Neuronal stem cell (in vitro differentiated cells): ENCODE results near the gene CFAP57.
A peak's percentile ranks its signal among the peaks of the same experiment; 100 is the strongest.

ENCODE experiments used
- DNase-seq: peaks from one replicate; pipeline ENCODE4 v3.0.0-alpha.2; 2013; ENCODE audit warnings: low spot score
- H2AFZ ChIP-seq: one replicate; pipeline ENCODE4 v1.6.1; 2013; ENCODE audit warnings: mild to moderate bottlenecking, low read length, inconsistent platforms
- H2AK5ac ChIP-seq: 2 replicates; pipeline ENCODE4 v1.6.1; 2013; ENCODE audit warnings: low read depth, mild to moderate bottlenecking, inconsistent platforms, low read length, moderate library complexity, mixed read lengths
- H2BK120ac ChIP-seq: 2 replicates; pipeline ENCODE4 v1.6.1; 2013; ENCODE audit warnings: low read depth, mild to moderate bottlenecking, inconsistent platforms, low read length, moderate library complexity, mixed read lengths
- H2BK12ac ChIP-seq: one replicate; pipeline ENCODE4 v1.6.1; 2013; ENCODE audit warnings: low read length, inconsistent platforms
- H2BK15ac ChIP-seq: 2 replicates; pipeline ENCODE4 v1.6.1; 2013; ENCODE audit warnings: mild to moderate bottlenecking, low read length, inconsistent platforms, mixed read lengths
- H2BK5ac ChIP-seq: one replicate; pipeline ENCODE4 v1.6.1; 2013; ENCODE audit warnings: inconsistent platforms, mild to moderate bottlenecking, low read length, moderate library complexity
- H3K14ac ChIP-seq: one replicate; pipeline ENCODE4 v1.6.1; 2013; ENCODE audit warnings: low read length, inconsistent platforms
- H3K18ac ChIP-seq: 2 replicates; pipeline ENCODE4 v1.6.1; 2013; ENCODE audit warnings: low read length, inconsistent platforms
- H3K23ac ChIP-seq: 2 replicates; pipeline ENCODE4 v1.6.1; 2013; ENCODE audit warnings: low read depth, mild to moderate bottlenecking, mixed read lengths, low read length, inconsistent platforms; ENCODE audit not compliant: poor library complexity
- H3K27ac ChIP-seq: replicated peaks from 3 replicates; pipeline ENCODE4 v1.5.1; 2013; ENCODE audit warnings: low read length, inconsistent platforms
- H3K27me3 ChIP-seq, 3 experiments: 2 replicates each; pipeline ENCODE4 v1.6.1; 2013; ENCODE audit warnings: low read length in 3 of 3, mild to moderate bottlenecking in 2 of 3, inconsistent platforms in 1 of 3, low read depth in 1 of 3, mixed read lengths in 1 of 3, moderate library complexity in 1 of 3; ENCODE audit not compliant: control insufficient read depth in 3 of 3, insufficient read depth in 3 of 3
- H3K36me3 ChIP-seq, 2 donors: replicated peaks in 1 of 2; 2 replicates each; pipeline ENCODE4 v1.6.1; 2013; ENCODE audit warnings: low read length in 2 of 2; ENCODE audit not compliant: control insufficient read depth in 2 of 2, insufficient read depth in 2 of 2
- H3K4ac ChIP-seq: 2 replicates; pipeline ENCODE4 v1.6.1; 2013; ENCODE audit warnings: inconsistent platforms, mild to moderate bottlenecking, low read length, moderate library complexity
- H3K4me1 ChIP-seq, 2 donors: 1 replicate in 1 of 2; 2 replicates in 1 of 2; pipeline ENCODE4 v1.6.1; 2013; ENCODE audit warnings: low read length in 2 of 2, low read depth in 1 of 2; ENCODE audit not compliant: control insufficient read depth in 2 of 2, insufficient read depth in 1 of 2
- H3K4me2 ChIP-seq: one replicate; pipeline ENCODE4 v1.6.1; 2013; ENCODE audit warnings: mild to moderate bottlenecking, low read length, inconsistent platforms; ENCODE audit not compliant: insufficient read depth, poor library complexity, severe bottlenecking
- H3K4me3 ChIP-seq, 2 donors: 2 replicates each; pipeline ENCODE4 v1.5.1; 2013; ENCODE audit warnings: low read length in 2 of 2, mild to moderate bottlenecking in 2 of 2, inconsistent platforms in 1 of 2, moderate library complexity in 1 of 2
- H3K79me1 ChIP-seq: one replicate; pipeline ENCODE4 v1.6.1; 2013; ENCODE audit warnings: low read depth, mild to moderate bottlenecking, inconsistent platforms, low read length, moderate library complexity
- H3K9ac ChIP-seq: one replicate; pipeline ENCODE4 v1.6.1; 2013; ENCODE audit warnings: mild to moderate bottlenecking, low read depth, low read length, inconsistent platforms; ENCODE audit not compliant: poor library complexity
- H3K9me3 ChIP-seq, 2 donors: replicated peaks in 1 of 2; 2 replicates each; pipeline versions ENCODE3 to v1.6.1; 2013; ENCODE audit warnings: low read length in 2 of 2, mild to moderate bottlenecking in 2 of 2, inconsistent platforms in 1 of 2, low read depth in 1 of 2, mixed read lengths in 1 of 2, moderate library complexity in 1 of 2; ENCODE audit not compliant: control insufficient read depth in 2 of 2, insufficient read depth in 1 of 2
- H4K8ac ChIP-seq: one replicate; pipeline ENCODE4 v1.6.1; 2013; ENCODE audit warnings: low read depth, mild to moderate bottlenecking, inconsistent platforms, low read length, moderate library complexity
- H4K91ac ChIP-seq: one replicate; pipeline ENCODE4 v1.6.1; 2013; ENCODE audit warnings: low read length, low read depth, mild to moderate bottlenecking, inconsistent platforms; ENCODE audit not compliant: poor library complexity
- WGBS, 2 donors: extraction: QIAGEN DNeasy Blood & Tissue Kit; methylation state at CpG; one replicate each; pipeline ENCODE4 v1.1.7; 2013; ENCODE audit warnings: missing lambda C conversion rate in 2 of 2, mixed read lengths in 1 of 2; ENCODE audit not compliant: insufficient read length in 2 of 2, insufficient replicate concordance in 1 of 2; ENCODE audit errors: extremely low coverage in 2 of 2; 5-methylcytosine and 5-hydroxymethylcytosine counted together

The CFAP57 gene

DNA sequence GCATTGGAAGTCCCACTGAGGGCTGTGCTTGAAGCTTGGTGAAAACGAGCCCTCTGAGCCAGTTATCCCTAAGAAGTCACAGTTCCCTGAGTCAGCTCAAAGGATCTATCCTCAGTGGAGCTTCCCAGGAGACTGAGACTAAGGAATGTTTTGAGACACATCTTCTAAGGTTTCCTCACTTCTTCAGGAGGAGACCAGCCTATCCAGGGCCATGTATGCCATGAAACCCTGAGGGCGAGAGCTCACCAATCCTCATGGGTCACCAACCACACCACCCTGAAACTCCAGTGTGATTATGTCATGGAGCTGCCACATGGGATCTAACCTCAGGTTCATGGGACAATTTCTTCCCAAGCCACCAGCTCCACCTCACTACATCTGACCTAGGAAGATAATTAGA is 121.0 kb downstream of the CFAP57 start:
- no peak overlapping the region for H2BK5ac ChIP-seq
- H3K4me3 ChIP-seq = no peak overlapping the region
- H3K27ac ChIP-seq = no peak overlapping the region
- no peak overlapping the region for H4K91ac ChIP-seq
- peaks cover 0 to 14% (median 2%) of the 10 kb centered on the region in 3 experiments for H3K27me3 ChIP-seq
- H3K18ac ChIP-seq = no peak overlapping the region
- H3K23ac ChIP-seq = no peak overlapping the region
- no peak overlapping the region for H2BK12ac ChIP-seq
- no peak for DNase-seq
- peak overlapping the region; percentile 13 for H2AK5ac ChIP-seq
- H4K8ac ChIP-seq = no peak overlapping the region
- no peak overlapping the region for H2AFZ ChIP-seq
- no peak overlapping the region for H3K9ac ChIP-seq
- H3K4ac ChIP-seq = no peak overlapping the region
- H3K4me1 ChIP-seq = peaks cover 4 to 16% of the 10 kb centered on the region in 2 donors
- no peak overlapping the region for H3K4me2 ChIP-seq
- H3K36me3 ChIP-seq = no peaks in the 10 kb centered on the region
- H2BK120ac ChIP-seq = no peak overlapping the region
- H3K79me1 ChIP-seq = no peaks in the 10 kb centered on the region
- H3K9me3 ChIP-seq = no peaks in the 10 kb centered on the region
- no CpG with 5 or more reads among the region's 2 CpGs for WGBS, 2 donors
- H2BK15ac ChIP-seq = no peak overlapping the region
- H3K14ac ChIP-seq = no peak overlapping the region

DNA sequence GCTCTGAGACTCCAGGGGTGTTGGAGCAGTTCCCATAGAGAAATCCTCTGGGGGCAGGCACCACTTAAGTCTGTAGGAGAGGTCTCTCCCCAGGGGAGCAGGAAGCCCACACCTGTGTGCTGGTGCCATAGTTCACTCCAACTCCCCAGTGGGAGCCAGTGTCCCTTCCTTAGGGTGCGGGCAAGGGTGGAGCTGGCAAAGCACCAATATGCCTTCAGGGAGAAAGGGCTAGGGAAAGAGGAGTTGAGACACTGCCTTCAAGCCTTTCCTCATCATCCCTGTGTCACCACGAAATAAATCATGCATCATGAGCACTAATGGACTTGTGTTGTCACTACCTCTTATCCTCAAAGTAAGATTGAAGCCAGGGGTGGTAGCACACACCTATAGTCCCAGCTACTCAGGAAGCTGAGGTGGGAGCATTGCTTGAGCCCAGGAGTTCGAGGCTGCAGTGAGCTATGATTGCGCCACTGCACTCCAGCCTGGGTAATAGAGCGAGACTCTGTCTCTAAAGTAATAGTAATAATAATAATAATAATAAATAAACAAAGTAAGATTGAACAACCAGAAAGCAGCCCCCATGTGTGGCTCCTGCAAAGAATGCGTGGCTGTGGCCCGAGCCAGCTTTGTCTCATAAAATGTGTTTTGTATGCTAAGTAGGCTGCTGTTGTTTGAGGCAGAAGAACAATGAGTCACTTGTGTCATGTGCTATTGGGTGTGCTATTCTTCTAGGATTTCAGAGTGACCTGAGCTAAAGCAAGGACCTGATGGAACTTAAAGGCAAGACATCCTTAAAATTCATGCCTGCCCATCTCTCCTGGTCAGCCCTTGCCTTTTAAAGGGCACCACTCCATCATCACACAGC is 122.0 kb downstream of the CFAP57 start:
- H3K79me1 ChIP-seq = no peaks in the 10 kb centered on the region
- DNase-seq = no peak
- peak overlapping the region; percentile 35 for H2AK5ac ChIP-seq
- no peak overlapping the region for H3K9ac ChIP-seq
- no peaks in the 10 kb centered on the region for H3K9me3 ChIP-seq
- H3K4me1 ChIP-seq = peaks cover 4 to 16% of the 10 kb centered on the region in 2 donors
- H3K14ac ChIP-seq = no peak overlapping the region
- H3K4me3 ChIP-seq = no peak overlapping the region
- H3K18ac ChIP-seq = peak overlapping the region; percentile 35
- H3K36me3 ChIP-seq = no peaks in the 10 kb centered on the region
- H3K23ac ChIP-seq = no peak overlapping the region
- no peak overlapping the region for H2BK5ac ChIP-seq
- no peak overlapping the region for H3K4ac ChIP-seq
- H3K27me3 ChIP-seq = peaks cover 0 to 5% (median 2%) of the 10 kb centered on the region in 3 experiments
- H4K91ac ChIP-seq = no peak overlapping the region
- no peak overlapping the region for H2AFZ ChIP-seq
- H4K8ac ChIP-seq = no peak overlapping the region
- H2BK120ac ChIP-seq = no peak overlapping the region
- no peak overlapping the region for H2BK12ac ChIP-seq
- no CpG with 5 or more reads among the region's 7 CpGs for WGBS, 2 donors
- no peak overlapping the region for H2BK15ac ChIP-seq
- H3K27ac ChIP-seq = no peak overlapping the region
- no peak overlapping the region for H3K4me2 ChIP-seq

DNA sequence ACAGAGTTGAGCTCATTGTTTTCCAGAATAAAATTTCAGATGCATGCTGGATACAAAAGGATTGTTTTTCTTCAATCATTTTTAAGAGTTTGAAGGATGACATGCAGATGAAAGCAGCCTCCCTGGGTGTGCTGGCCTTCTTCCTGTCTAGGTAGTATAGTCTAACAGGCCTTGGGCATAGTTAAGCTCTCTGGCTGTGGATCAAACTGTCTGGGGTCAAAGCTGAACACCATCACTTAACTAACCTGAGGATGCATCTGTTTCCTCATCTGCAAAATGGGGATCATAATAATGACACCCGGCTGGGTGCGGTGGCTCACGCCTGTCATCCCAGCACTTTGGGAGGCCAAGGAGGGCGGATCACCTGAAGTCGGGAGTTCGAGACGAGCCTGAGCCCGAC is 122.6 kb downstream of the CFAP57 start:
- Histone ChIP-seq H3K4me2 (no peak overlapping the region), H3K14ac (no peak overlapping the region), H2BK15ac (no peak overlapping the region), H3K36me3 (no peaks in the 10 kb centered on the region), H2BK120ac (no peak overlapping the region), H3K4me3 (no peak overlapping the region), H3K9me3 (no peaks in the 10 kb centered on the region), H3K79me1 (no peaks in the 10 kb centered on the region), H3K4ac (no peak overlapping the region), H3K27ac (no peak overlapping the region), H3K27me3 (peaks cover 0 to 3% (median 2%) of the 10 kb centered on the region in 3 experiments), H2AFZ (no peak overlapping the region), H3K9ac (no peak overlapping the region), H3K18ac (no peak overlapping the region), H4K91ac (no peak overlapping the region), H2AK5ac (no peak overlapping the region), H2BK12ac (no peak overlapping the region), H3K4me1 (peaks cover 7 to 16% of the 10 kb centered on the region in 2 donors), H2BK5ac (no peak overlapping the region), H4K8ac (no peak overlapping the region), H3K23ac (no peak overlapping the region)
- DNase-seq = no peak
- no CpG with 5 or more reads among the region's 8 CpGs for WGBS, 2 donors

DNA sequence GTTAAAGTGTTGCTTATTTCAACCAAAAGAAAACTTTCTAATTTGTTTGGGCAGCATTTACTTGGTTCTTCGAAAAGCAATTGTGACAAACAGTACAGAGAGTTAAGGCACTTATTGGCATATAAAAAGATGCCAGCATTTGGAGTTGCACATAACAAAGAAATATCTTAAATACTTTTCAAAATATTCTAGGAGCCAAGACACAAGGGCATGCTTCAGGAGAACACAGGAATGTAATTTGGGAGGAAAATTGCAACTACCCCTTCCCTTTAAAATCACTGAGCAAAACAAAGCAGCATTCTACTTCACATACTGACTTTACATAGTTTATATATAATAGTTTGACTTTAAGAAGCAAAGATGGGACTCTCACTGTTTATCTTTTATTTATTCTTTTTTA is 124.1 kb downstream of the CFAP57 start:
- H3K23ac ChIP-seq = no peak overlapping the region
- H3K4me2 ChIP-seq = no peak overlapping the region
- no peak overlapping the region for H2BK120ac ChIP-seq
- no peak overlapping the region for H2BK5ac ChIP-seq
- no peaks in the 10 kb centered on the region for H3K27me3 ChIP-seq
- no peak overlapping the region for H3K9ac ChIP-seq
- no peak overlapping the region for H2AK5ac ChIP-seq
- peaks cover 9 to 22% of the 10 kb centered on the region in 2 donors for H3K4me1 ChIP-seq
- WGBS, 2 donors = no CpG with 5 or more reads among the region's 1 CpG
- H3K4ac ChIP-seq = no peak overlapping the region
- no peak for DNase-seq
- no peaks in the 10 kb centered on the region for H3K9me3 ChIP-seq
- no peak overlapping the region for H3K27ac ChIP-seq
- no peak overlapping the region for H3K18ac ChIP-seq
- H2AFZ ChIP-seq = peak overlapping the region; percentile 62
- no peak overlapping the region for H4K91ac ChIP-seq
- no peaks in the 10 kb centered on the region for H3K79me1 ChIP-seq
- no peak overlapping the region for H3K14ac ChIP-seq
- no peak overlapping the region for H2BK15ac ChIP-seq
- no peak overlapping the region for H2BK12ac ChIP-seq
- no peaks in the 10 kb centered on the region for H3K36me3 ChIP-seq
- H3K4me3 ChIP-seq = no peak overlapping the region
- H4K8ac ChIP-seq = no peak overlapping the region
